Measurements from ENCODE around the gene SNX18. TPM values are rescaled to one million over a fixed set of nuclear protein-coding genes. Genes with fewer than 3 reads are reported as not detected.

Gene SNX18
- total and polyA plus RNA-seq, 2 of the 8 experiments (the other 6 are each of a cell fraction or from before 2014, with no cell fraction given), result 5.8 to 17.7 TPM

DNA sequence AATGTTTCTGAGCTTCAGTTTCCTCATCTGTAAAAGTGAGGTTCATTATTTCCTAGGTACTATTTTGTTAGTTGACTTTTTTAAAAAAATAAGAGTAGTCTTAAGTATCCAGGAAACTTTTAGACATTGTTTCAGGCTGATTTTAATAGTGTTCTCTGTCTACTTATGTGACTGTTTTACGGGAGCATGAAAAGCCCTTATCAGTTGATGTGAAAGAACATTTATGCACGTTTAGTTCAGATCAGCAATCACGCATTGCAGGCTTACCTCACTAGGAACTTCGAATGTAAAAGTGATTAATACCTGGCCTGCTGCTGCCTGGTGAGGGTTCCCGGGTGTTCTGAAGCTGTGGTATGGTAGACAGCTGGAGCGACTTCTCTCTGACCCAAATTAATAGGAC, 8.1 kb downstream of the SNX18 start:
- DNase-seq (ENCODE audit: low read depth in 1 of 2, low spot score in 2 of 2) (no peak), FAIRE-seq (no peak)
- Histone ChIP-seq H4K8ac (ENCODE audit: extremely low read depth, insufficient read depth, low read length) (no peak overlapping the region), H3K79me1 (ENCODE audit: low read depth, low read length) (peaks cover 9% of the 10 kb centered on the region; the same call in 1 of the 2 replicates), H3K36me3 (ENCODE audit: control insufficient read depth in 2 of 4, insufficient read depth in 4 of 4, low read length in 3 of 4) (no peaks in the 10 kb centered on the region), H2BK12ac (ENCODE audit: low read depth, low read length) (no peak overlapping the region), H3K4ac (replicated peaks; ENCODE audit: insufficient read length, low read depth, low read length) (no peak overlapping the region), H3K9me3 (ENCODE audit: insufficient read depth in 2 of 2, low read depth in 1 of 2, low read length in 1 of 2) (no peaks in the 10 kb centered on the region), H2AFZ (ENCODE audit: low read length) (no peak overlapping the region), H3K27ac (ENCODE audit: low read depth, low read length) (no peak overlapping the region), H4K20me1 (replicated peaks in 1 of 2; ENCODE audit: control insufficient read depth in 1 of 2, insufficient read depth in 2 of 2, low read length in 2 of 2) (peaks cover 0 to 2% of the 10 kb centered on the region in 2 experiments), H4K5ac (ENCODE audit: insufficient read length, low read depth, low read length) (no peak overlapping the region), H2BK5ac (ENCODE audit: low read depth, low read length) (no peak overlapping the region), H3K18ac (ENCODE audit: extremely low read depth, low read length) (no peak overlapping the region), H3K4me2 (ENCODE audit: insufficient read depth in 1 of 2, low read depth in 2 of 2, low read length in 2 of 2) (no peak overlapping the region), H2AK5ac (ENCODE audit: low read depth, low read length) (no peak overlapping the region), H3K56ac (replicated peaks; ENCODE audit: insufficient read length, low read depth, low read length) (no peak overlapping the region), H3K27me3 (replicated peaks in 1 of 4; ENCODE audit: control insufficient read depth in 3 of 4, extremely low read depth in 1 of 4, insufficient read depth in 3 of 4, low read length in 3 of 4) (no peaks in the 10 kb centered on the region), H2BK20ac (ENCODE audit: low read length) (no peak overlapping the region), H3K23me2 (ENCODE audit: low read depth, low read length) (no peaks in the 10 kb centered on the region), H2BK120ac (replicated peaks; ENCODE audit: low read depth, low read length) (no peak overlapping the region), H3K23ac (ENCODE audit: insufficient read length) (no peak overlapping the region), H3K79me2 (ENCODE audit: control insufficient read depth in 1 of 2, insufficient read depth in 2 of 2, low read length in 2 of 2) (peaks cover 0 to 79% of the 10 kb centered on the region in 2 experiments; a peak in 3 of 4 replicates), H3K4me1 (replicated peaks in 1 of 4; ENCODE audit: control insufficient read depth in 3 of 4, insufficient read depth in 4 of 4, low read length in 3 of 4) (peaks cover 0 to 10% (median under 1%) of the 10 kb centered on the region in 4 experiments; a peak in 2 of 7 replicates), H3K14ac (ENCODE audit: insufficient read length) (no peak overlapping the region), H3K4me3 (ENCODE audit: extremely low read depth in 1 of 4, insufficient read depth in 2 of 4, low read depth in 3 of 4, low read length in 4 of 4) (no peak overlapping the region), H2BK15ac (ENCODE audit: low read length) (no peak overlapping the region), H3K9ac (replicated peaks in 1 of 4; ENCODE audit: extremely low read depth in 1 of 4, low read depth in 3 of 4, low read length in 3 of 4) (no peak overlapping the region), H4K91ac (replicated peaks; ENCODE audit: insufficient read length, low read length) (no peak overlapping the region)
- CTCF ChIA-PET (ENCODE audit: partially characterized antibody), result interaction anchor here (0.8 to 2.4 kb wide), 2 partner anchors 342 to 381 kb away, joined by 3 to 7 read pairs; no protein-coding TSS in a partner anchor
- POLR2A ChIA-PET (ENCODE audit: partially characterized antibody), result no interaction called here
- 83% methylated on average over 6 of the region's 6 CpGs; no CpG with 5 or more reads in 1 of the 2 experiments for WGBS, 2 experiments (ENCODE audit: extremely low coverage in 1 of 2, insufficient coverage in 1 of 2, insufficient read length in 1 of 2, insufficient replicate concordance in 2 of 2, low coverage in 1 of 2, low lambda C conversion rate in 2 of 2, missing lambda C conversion rate in 1 of 2)
- TF ChIP-seq, protein P1, sequence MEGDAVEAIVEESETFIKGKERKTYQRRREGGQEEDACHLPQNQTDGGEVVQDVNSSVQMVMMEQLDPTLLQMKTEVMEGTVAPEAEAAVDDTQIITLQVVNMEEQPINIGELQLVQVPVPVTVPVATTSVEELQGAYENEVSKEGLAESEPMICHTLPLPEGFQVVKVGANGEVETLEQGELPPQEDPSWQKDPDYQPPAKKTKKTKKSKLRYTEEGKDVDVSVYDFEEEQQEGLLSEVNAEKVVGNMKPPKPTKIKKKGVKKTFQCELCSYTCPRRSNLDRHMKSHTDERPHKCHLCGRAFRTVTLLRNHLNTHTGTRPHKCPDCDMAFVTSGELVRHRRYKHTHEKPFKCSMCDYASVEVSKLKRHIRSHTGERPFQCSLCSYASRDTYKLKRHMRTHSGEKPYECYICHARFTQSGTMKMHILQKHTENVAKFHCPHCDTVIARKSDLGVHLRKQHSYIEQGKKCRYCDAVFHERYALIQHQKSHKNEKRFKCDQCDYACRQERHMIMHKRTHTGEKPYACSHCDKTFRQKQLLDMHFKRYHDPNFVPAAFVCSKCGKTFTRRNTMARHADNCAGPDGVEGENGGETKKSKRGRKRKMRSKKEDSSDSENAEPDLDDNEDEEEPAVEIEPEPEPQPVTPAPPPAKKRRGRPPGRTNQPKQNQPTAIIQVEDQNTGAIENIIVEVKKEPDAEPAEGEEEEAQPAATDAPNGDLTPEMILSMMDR (IDR thresholded peaks at IDR 0.05; ENCODE audit: control extremely low read depth in 1 of 3, insufficient read depth in 1 of 3, low read depth in 1 of 3, low read length in 3 of 3), result no peak
- TF ChIP-seq RFX5 (IDR thresholded peaks at IDR 0.05; ENCODE audit: borderline replicate concordance, low read depth, low read length) (no peak), CREB1 (IDR thresholded peaks at IDR 0.05) (no peak), POU5F1 (IDR thresholded peaks at IDR 0.05; ENCODE audit: low read depth, low read length) (no peak), EGR1 (IDR thresholded peaks at IDR 0.05; ENCODE audit: borderline replicate concordance, low read depth, low read length) (no peak), TEAD4 (IDR thresholded peaks at IDR 0.05; ENCODE audit: low read depth, low read length) (no peak), CTBP2 (IDR thresholded peaks at IDR 0.05; ENCODE audit: borderline replicate concordance, insufficient read depth, insufficient read length, low read length) (no peak), NRF1 (IDR thresholded peaks at IDR 0.05; ENCODE audit: low read depth, low read length) (no peak), TAF1 (IDR thresholded peaks at IDR 0.05; ENCODE audit: low read depth, low read length) (no peak), POLR2AphosphoS5 (IDR thresholded peaks at IDR 0.05; ENCODE audit: low read depth, low read length) (no peak)
- TF ChIP-seq, protein P2, sequence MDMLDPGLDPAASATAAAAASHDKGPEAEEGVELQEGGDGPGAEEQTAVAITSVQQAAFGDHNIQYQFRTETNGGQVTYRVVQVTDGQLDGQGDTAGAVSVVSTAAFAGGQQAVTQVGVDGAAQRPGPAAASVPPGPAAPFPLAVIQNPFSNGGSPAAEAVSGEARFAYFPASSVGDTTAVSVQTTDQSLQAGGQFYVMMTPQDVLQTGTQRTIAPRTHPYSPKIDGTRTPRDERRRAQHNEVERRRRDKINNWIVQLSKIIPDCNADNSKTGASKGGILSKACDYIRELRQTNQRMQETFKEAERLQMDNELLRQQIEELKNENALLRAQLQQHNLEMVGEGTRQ (IDR thresholded peaks at IDR 0.05; ENCODE audit: low read length), result no peak

Measured in H1 (cell line).